ENCODE results near the gene NHERF1. TPM values are rescaled to one million over a fixed set of nuclear protein-coding genes. Genes with fewer than 3 reads are reported as not detected.

Gene NHERF1
- total and polyA plus RNA-seq, 2 of the 13 experiments (the other 11 are each of a cell fraction or from before 2014, with no cell fraction given): 169 to 269 TPM

DNA sequence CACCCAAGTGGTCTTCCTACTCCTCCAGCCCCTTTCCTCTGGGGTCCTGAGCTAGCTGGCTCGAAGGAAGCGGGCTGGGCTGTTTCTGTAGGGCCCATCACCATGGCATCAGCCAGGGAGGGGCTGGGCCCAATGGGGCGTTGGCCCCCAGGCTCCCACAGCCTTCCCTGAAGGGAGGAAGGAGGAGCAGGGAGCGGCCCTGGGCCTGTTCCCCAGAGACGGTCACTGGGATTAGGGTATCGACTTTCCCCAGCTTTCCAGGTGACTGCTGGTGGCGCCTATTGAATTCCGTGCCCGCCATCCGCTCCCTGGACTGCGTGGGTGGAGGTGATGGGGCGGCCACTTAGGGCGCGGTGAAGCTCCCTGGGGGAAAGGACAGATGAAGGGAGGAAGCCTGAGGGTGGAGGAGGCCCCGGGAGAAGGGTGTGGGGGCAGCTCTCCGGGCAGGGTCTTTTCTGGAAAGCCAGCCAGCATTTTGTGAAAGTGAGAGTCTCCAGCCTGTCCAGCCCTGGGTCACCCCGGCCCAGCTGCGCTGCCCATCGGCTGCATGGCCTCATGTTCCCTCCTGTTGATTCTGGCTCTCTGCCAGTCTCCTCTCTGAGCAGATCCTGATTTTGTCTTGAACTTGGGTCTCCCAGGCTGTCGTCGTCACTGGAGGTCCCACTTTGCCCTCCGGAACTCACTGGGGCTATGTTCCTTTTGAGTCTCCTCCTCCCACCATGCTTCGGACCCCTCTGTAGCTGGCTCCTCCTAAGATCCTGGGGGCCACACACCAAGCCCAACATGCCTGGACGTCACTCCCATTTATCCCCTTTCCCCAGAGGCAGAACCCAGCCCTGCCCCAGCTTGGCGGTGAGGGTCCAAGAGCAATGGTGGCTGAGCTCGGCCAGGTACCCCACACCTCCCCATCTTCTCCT, 9.8 kb downstream of the NHERF1 start (continued):
- TF ChIP-seq NFIC (IDR thresholded peaks at IDR 0.05; ENCODE audit: low read length) (peak; percentile 51; the same call in 1 of the 2 replicates), NFKBIZ (CRISPR knock-in tag; IDR thresholded peaks at IDR 0.05) (no peak), ZNF234 (CRISPR knock-in tag; conservative IDR thresholded peaks at IDR 0.05) (no peak), CCDC6 (CRISPR knock-in tag; IDR thresholded peaks at IDR 0.05) (no peak), CBFB (CRISPR knock-in tag; IDR thresholded peaks at IDR 0.05) (0 out of 2 replicates have a peak, but pooled peaks have one; percentile 20), ZNF24 (IDR thresholded peaks at IDR 0.05) (no peak), HNF4A (CRISPR knock-in tag; IDR thresholded peaks at IDR 0.05) (peak; percentile 26; the same call in 1 of the 2 replicates), ZC3H4 (CRISPR knock-in tag; IDR thresholded peaks at IDR 0.05; ENCODE audit: borderline replicate concordance) (no peak), STAT5B (CRISPR knock-in tag; IDR thresholded peaks at IDR 0.05) (no peak), PHF5A (CRISPR knock-in tag; IDR thresholded peaks at IDR 0.05; ENCODE audit: low read depth, unreplicated experiment) (no peak), ZNF263 (CRISPR knock-in tag; IDR thresholded peaks at IDR 0.05) (peak; percentile 40), U2AF2 (IDR thresholded peaks at IDR 0.05; ENCODE audit: low read depth, low read length) (no peak), ZNF577 (CRISPR knock-in tag; IDR thresholded peaks at IDR 0.05; ENCODE audit: borderline replicate concordance, low read depth) (no peak), ZNF670 (CRISPR knock-in tag; IDR thresholded peaks at IDR 0.05; ENCODE audit: borderline replicate concordance) (no peak), TMF1 (CRISPR knock-in tag; IDR thresholded peaks at IDR 0.05; ENCODE audit: low read depth) (no peak), ZNF224 (CRISPR knock-in tag; IDR thresholded peaks at IDR 0.05) (no peak), SPEN (CRISPR knock-in tag; IDR thresholded peaks at IDR 0.05; ENCODE audit: low read depth) (peak; percentile 11; the same call in 1 of the 2 replicates), ZNF251 (CRISPR knock-in tag; IDR thresholded peaks at IDR 0.05) (no peak)
- TF ChIP-seq, protein P1, sequence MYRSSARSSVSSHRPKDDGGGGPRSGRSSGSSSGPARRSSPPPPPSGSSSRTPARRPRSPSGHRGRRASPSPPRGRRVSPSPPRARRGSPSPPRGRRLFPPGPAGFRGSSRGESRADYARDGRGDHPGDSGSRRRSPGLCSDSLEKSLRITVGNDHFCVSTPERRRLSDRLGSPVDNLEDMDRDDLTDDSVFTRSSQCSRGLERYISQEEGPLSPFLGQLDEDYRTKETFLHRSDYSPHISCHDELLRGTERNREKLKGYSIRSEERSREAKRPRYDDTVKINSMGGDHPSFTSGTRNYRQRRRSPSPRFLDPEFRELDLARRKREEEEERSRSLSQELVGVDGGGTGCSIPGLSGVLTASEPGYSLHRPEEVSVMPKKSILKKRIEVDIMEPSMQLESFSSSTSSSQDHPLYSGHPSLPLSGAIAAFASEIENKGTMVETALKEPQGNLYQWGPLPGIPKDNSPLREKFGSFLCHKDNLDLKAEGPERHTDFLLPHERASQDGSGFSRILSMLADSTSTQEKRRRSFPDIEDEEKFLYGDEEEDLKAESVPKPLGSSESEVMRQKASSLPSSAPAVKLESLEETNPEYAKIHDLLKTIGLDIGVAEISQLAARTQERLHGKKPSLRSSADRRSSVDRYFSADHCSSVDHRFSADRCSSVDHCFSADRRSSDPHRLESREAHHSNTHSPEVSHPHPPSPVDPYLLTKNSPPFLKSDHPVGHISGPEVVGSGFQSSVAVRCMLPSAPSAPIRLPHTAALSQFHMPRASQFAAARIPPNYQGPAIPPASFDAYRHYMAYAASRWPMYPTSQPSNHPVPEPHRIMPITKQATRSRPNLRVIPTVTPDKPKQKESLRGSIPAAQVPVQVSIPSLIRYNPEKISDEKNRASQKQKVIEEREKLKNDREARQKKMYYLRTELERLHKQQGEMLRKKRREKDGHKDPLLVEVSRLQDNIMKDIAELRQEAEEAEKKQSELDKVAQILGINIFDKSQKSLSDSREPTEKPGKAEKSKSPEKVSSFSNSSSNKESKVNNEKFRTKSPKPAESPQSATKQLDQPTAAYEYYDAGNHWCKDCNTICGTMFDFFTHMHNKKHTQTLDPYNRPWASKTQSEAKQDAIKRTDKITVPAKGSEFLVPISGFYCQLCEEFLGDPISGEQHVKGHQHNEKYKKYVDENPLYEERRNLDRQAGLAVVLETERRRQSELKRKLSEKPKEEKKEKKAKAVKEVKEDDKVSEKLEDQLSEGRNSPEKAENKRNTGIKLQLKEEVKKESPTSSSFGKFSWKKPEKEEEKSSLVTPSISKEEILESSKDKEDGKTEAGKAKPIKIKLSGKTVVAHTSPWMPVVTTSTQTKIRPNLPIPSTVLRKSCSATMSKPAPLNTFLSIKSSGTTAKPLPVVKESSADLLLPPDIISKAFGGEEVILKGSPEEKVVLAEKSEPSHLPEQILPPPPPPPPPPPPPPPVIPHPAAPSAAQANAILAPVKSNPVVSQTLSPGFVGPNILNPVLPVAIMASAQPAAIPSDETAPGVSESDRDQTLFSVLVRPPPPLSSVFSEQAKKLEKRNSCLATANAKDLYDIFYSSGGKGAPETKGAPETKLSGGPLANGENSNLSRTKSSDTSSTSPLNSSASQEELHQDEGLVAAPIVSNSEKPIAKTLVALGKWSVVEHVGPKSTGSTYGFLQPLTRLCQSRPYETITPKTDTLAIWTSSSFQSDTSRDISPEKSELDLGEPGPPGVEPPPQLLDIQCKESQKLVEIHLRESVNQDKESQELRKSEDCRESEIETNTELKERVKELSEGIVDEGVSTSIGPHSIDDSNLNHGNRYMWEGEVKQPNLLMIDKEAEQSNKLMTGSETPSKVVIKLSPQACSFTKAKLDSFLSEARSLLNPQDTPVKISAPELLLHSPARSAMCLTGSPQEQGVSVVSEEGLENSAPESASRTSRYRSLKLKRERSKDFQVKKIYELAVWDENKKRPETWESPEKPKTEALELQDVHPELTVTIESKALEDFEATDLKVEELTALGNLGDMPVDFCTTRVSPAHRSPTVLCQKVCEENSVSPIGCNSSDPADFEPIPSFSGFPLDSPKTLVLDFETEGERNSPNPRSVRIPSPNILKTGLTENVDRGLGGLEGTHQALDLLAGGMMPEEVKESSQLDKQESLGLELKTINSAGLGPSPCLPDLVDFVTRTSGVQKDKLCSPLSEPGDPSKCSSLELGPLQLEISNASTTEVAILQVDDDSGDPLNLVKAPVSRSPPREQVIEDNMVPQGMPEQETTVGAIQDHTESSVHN (CRISPR knock-in tag; IDR thresholded peaks at IDR 0.05): no peak
- TF ChIP-seq, protein P2, sequence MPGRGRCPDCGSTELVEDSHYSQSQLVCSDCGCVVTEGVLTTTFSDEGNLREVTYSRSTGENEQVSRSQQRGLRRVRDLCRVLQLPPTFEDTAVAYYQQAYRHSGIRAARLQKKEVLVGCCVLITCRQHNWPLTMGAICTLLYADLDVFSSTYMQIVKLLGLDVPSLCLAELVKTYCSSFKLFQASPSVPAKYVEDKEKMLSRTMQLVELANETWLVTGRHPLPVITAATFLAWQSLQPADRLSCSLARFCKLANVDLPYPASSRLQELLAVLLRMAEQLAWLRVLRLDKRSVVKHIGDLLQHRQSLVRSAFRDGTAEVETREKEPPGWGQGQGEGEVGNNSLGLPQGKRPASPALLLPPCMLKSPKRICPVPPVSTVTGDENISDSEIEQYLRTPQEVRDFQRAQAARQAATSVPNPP (CRISPR knock-in tag; IDR thresholded peaks at IDR 0.05): no peak
- TF ChIP-seq, protein P3, sequence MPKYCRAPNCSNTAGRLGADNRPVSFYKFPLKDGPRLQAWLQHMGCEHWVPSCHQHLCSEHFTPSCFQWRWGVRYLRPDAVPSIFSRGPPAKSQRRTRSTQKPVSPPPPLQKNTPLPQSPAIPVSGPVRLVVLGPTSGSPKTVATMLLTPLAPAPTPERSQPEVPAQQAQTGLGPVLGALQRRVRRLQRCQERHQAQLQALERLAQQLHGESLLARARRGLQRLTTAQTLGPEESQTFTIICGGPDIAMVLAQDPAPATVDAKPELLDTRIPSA (CRISPR knock-in tag; IDR thresholded peaks at IDR 0.05; ENCODE audit: borderline replicate concordance): no peak
